ENCODE results near the gene KCNIP1.
"Not testable (repeated sequence)": the region's sequence is repeated elsewhere in the genome, so short reads cannot be mapped to it uniquely, and the experiment has no call there.

The KCNIP1 gene

GRCh38 chr5:170732685-170733084 lies 228.9 kb downstream of the KCNIP1 start:
- no peak for FAIRE-seq

- no peak for FAIRE-seq
Observed at GRCh38 chr5:170736966-170737365, 233.1 kb downstream of the KCNIP1 start.

GRCh38 chr5:170737591-170737990 lies 233.8 kb downstream of the KCNIP1 start:
- FAIRE-seq: no peak

- no peak for FAIRE-seq
Observed at GRCh38 chr5:170738840-170739239, 235.0 kb downstream of the KCNIP1 start.

- no peak for FAIRE-seq
Observed at GRCh38 chr5:170739446-170739845, 235.6 kb downstream of the KCNIP1 start.

- no peak for FAIRE-seq
Observed at GRCh38 chr5:170740551-170741205, 236.9 kb downstream of the KCNIP1 start.

- no peak for FAIRE-seq
Observed at GRCh38 chr5:170741801-170742200, 238.0 kb downstream of the KCNIP1 start.

- no peak for FAIRE-seq
Observed at GRCh38 chr5:170743876-170744212, 240.0 kb downstream of the KCNIP1 start.

GRCh38 chr5:170745481-170746071 lies 241.8 kb downstream of the KCNIP1 start:
- no peak for FAIRE-seq

GRCh38 chr5:170746075-170746960 lies 242.5 kb downstream of the KCNIP1 start:
- FAIRE-seq: no peak

GRCh38 chr5:170746961-170747340 lies 243.1 kb downstream of the KCNIP1 start:
- FAIRE-seq: no peak

GRCh38 chr5:170747357-170747756 lies 243.5 kb downstream of the KCNIP1 start:
- no peak for FAIRE-seq

- no peak for FAIRE-seq
Observed at GRCh38 chr5:170747851-170748250, 244.0 kb downstream of the KCNIP1 start.

- no peak for FAIRE-seq
Observed at GRCh38 chr5:170748951-170749471, 245.2 kb downstream of the KCNIP1 start.

- no peak for FAIRE-seq
Observed at GRCh38 chr5:170749911-170750431, 246.2 kb downstream of the KCNIP1 start.

- FAIRE-seq: no peak
Observed at GRCh38 chr5:170750791-170751190, 247.0 kb downstream of the KCNIP1 start.

- no peak for FAIRE-seq
Observed at GRCh38 chr5:170751631-170752030, 247.8 kb downstream of the KCNIP1 start.

GRCh38 chr5:170752257-170753215 lies 248.7 kb downstream of the KCNIP1 start:
- FAIRE-seq: no peak

GRCh38 chr5:170753311-170753710 lies 249.5 kb downstream of the KCNIP1 start:
- no peak for FAIRE-seq

GRCh38 chr5:170754508-170754907 lies 250.7 kb downstream of the KCNIP1 start:
- FAIRE-seq: not testable (repeated sequence)

- no peak for FAIRE-seq
Observed at GRCh38 chr5:170755679-170756456, 252.0 kb downstream of the KCNIP1 start.

Measured in colon (tissue), 2 donors.